ENCODE measurements around the gene TCL1B. TPM values are rescaled to one million over a fixed set of nuclear protein-coding genes. Genes with fewer than 3 reads are reported as not detected.

The TCL1B gene
- polyA plus RNA-seq, 3 donors, result not detected

DNA sequence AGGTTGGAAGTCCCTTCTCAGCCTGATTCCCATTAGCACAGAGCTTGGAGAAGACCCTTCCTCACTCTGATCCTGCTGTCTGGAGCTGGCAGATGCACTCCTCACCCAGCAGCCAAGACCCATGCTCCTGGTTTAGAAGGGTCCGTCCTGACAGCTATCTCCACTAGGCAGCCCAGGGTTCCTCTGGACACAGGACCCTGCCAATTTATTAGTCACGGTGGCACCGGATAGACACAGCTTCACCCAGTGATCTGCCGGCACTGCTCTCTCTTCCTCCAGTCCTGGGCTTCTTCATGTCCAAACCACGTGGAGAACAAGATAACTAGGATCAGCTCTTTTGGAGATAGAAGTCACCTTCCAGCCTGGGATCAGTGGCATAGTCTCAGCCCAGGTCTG, 26.2 kb upstream of the TCL1B start:
- no peak overlapping the region for H2AFZ ChIP-seq (ENCODE audit: insufficient read depth, low read depth, low read length, poor library complexity, severe bottlenecking)
- no peaks in the 10 kb centered on the region for H3K4me1 Mint-ChIP-seq
- no peaks in the 10 kb centered on the region for H3K79me2 ChIP-seq (ENCODE audit: insufficient read depth, low read length)
- H3K4me2 ChIP-seq (replicated peaks; ENCODE audit: extremely low read depth, low read length, poor library complexity, severe bottlenecking), result no peak overlapping the region
- WGBS (ENCODE audit: insufficient coverage), result 81% methylated on average over 5 of the region's 5 CpGs
- DNase-seq, result no peak
- no peaks in the 10 kb centered on the region for H3K27me3 ChIP-seq (ENCODE audit: control insufficient read depth in 2 of 2, insufficient read depth in 2 of 2, low read length in 2 of 2)
- intact Hi-C loops (cut with micrococcal nuclease), result no loop called here
- peaks cover 2 to 9% (median 4%) of the 10 kb centered on the region in 3 donors for H3K27me3 Mint-ChIP-seq (ENCODE audit: low read depth in 3 of 3)
- H3K9me3 ChIP-seq (replicated peaks in 1 of 2; ENCODE audit: control insufficient read depth in 1 of 2, insufficient read depth in 1 of 2, low read length in 2 of 2), result no peaks in the 10 kb centered on the region
- H4K20me1 ChIP-seq (ENCODE audit: insufficient read depth, low read length), result no peaks in the 10 kb centered on the region
- TF ChIP-seq, protein P1, sequence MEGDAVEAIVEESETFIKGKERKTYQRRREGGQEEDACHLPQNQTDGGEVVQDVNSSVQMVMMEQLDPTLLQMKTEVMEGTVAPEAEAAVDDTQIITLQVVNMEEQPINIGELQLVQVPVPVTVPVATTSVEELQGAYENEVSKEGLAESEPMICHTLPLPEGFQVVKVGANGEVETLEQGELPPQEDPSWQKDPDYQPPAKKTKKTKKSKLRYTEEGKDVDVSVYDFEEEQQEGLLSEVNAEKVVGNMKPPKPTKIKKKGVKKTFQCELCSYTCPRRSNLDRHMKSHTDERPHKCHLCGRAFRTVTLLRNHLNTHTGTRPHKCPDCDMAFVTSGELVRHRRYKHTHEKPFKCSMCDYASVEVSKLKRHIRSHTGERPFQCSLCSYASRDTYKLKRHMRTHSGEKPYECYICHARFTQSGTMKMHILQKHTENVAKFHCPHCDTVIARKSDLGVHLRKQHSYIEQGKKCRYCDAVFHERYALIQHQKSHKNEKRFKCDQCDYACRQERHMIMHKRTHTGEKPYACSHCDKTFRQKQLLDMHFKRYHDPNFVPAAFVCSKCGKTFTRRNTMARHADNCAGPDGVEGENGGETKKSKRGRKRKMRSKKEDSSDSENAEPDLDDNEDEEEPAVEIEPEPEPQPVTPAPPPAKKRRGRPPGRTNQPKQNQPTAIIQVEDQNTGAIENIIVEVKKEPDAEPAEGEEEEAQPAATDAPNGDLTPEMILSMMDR (IDR thresholded peaks at IDR 0.05), result no peak
- peaks cover 0 to 4% (median 0%) of the 10 kb centered on the region in 7 donors for H3K9me3 Mint-ChIP-seq
- no peak overlapping the region for H3K4me3 Mint-ChIP-seq
- H3K9ac ChIP-seq (ENCODE audit: insufficient read depth, low read length, poor library complexity, severe bottlenecking), result no peak overlapping the region
- H3K27ac Mint-ChIP-seq, result no peak overlapping the region
- H3K36me3 Mint-ChIP-seq, result no peaks in the 10 kb centered on the region
- no peak overlapping the region for H3K27ac ChIP-seq (ENCODE audit: low read depth in 1 of 2, low read length in 2 of 2)
- H3K4me1 ChIP-seq (ENCODE audit: control insufficient read depth in 1 of 2, insufficient read depth in 2 of 2, low read length in 2 of 2), result no peaks in the 10 kb centered on the region
- H3K36me3 ChIP-seq (replicated peaks in 1 of 2; ENCODE audit: control insufficient read depth in 1 of 2, insufficient read depth in 2 of 2, low read length in 2 of 2), result no peaks in the 10 kb centered on the region
- H3K4me3 ChIP-seq (replicated peaks in 1 of 3; ENCODE audit: low read depth in 2 of 3, low read length in 3 of 3), result no peak overlapping the region

DNA sequence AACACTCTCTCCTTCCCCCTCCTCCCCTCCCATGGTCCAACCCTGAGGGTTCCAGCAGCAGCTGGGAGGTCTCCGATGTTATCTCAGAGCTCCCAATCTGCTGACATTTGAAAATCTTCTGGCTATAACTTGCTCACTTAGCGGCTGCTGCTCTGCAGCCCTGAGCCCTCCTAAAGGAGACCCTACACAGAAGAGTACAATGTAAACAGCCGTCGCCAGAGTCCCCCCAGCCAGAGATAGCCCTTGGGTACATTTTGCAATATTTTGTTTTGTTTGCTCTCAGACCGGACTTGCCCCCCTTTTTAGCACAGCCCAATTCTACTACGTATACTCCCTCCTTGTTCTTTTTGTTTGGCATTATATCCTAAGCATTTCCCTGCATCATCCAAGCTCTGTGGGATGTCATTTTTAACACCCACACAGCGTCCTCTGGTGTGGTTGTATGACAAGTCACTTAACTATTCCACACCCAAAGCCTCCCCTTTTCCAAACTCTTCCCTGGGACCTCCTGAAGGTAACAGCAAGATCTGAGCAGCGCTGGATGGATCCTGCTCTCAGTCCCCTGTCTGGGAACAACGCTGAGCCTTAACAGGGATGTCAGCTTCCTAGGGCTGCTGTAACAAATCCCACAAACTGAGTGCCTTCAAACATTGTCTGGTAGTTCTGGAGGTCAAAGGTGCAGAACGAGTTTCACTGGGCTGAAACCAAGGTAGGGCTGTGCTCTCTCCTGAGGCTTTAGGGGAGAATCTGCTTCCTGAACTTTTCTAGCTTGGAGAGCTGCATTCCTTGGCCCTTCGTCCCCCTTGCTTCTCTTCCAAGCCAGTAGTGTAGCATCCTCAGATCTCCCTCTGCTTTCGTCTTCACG, 25.3 kb upstream of the TCL1B start:
- H3K36me3 Mint-ChIP-seq, result no peaks in the 10 kb centered on the region
- Histone ChIP-seq H3K9ac (ENCODE audit: insufficient read depth, low read length, poor library complexity, severe bottlenecking) (no peak overlapping the region), H3K27ac (ENCODE audit: low read depth in 1 of 2, low read length in 2 of 2) (no peak overlapping the region), H3K4me1 (ENCODE audit: control insufficient read depth in 1 of 2, insufficient read depth in 2 of 2, low read length in 2 of 2) (no peaks in the 10 kb centered on the region), H3K36me3 (replicated peaks in 1 of 2; ENCODE audit: control insufficient read depth in 1 of 2, insufficient read depth in 2 of 2, low read length in 2 of 2) (no peaks in the 10 kb centered on the region), H2AFZ (ENCODE audit: insufficient read depth, low read depth, low read length, poor library complexity, severe bottlenecking) (no peak overlapping the region), H3K79me2 (ENCODE audit: insufficient read depth, low read length) (no peaks in the 10 kb centered on the region), H3K4me2 (replicated peaks; ENCODE audit: extremely low read depth, low read length, poor library complexity, severe bottlenecking) (no peak overlapping the region), H3K9me3 (replicated peaks in 1 of 2; ENCODE audit: control insufficient read depth in 1 of 2, insufficient read depth in 1 of 2, low read length in 2 of 2) (no peaks in the 10 kb centered on the region), H3K27me3 (ENCODE audit: control insufficient read depth in 2 of 2, insufficient read depth in 2 of 2, low read length in 2 of 2) (no peaks in the 10 kb centered on the region), H4K20me1 (ENCODE audit: insufficient read depth, low read length) (no peaks in the 10 kb centered on the region), H3K4me3 (replicated peaks in 1 of 3; ENCODE audit: low read depth in 2 of 3, low read length in 3 of 3) (no peak overlapping the region)
- DNase-seq, result no peak
- WGBS (ENCODE audit: insufficient coverage), result 87% methylated on average over 8 of the region's 13 CpGs
- H3K9me3 Mint-ChIP-seq, result peaks cover 0 to 4% (median 0%) of the 10 kb centered on the region in 7 donors
- TF ChIP-seq, protein P1 (IDR thresholded peaks at IDR 0.05), result no peak
- peak overlapping the region in 1 of 7 donors; percentile 21 for H3K27ac Mint-ChIP-seq
- H3K4me1 Mint-ChIP-seq, result no peaks in the 10 kb centered on the region
- no peak overlapping the region for H3K4me3 Mint-ChIP-seq
- H3K27me3 Mint-ChIP-seq (ENCODE audit: low read depth in 3 of 3), result peaks cover 2 to 9% (median 4%) of the 10 kb centered on the region in 3 donors
- intact Hi-C loops (cut with micrococcal nuclease), result no loop called here

All from CD14-positive monocyte (primary cell).